ENCODE measurements around the gene TMEM131L.
"Not testable (repeated sequence)": the region's sequence is repeated elsewhere in the genome, so short reads cannot be mapped to it uniquely, and the experiment has no call there.

Gene TMEM131L

DNA sequence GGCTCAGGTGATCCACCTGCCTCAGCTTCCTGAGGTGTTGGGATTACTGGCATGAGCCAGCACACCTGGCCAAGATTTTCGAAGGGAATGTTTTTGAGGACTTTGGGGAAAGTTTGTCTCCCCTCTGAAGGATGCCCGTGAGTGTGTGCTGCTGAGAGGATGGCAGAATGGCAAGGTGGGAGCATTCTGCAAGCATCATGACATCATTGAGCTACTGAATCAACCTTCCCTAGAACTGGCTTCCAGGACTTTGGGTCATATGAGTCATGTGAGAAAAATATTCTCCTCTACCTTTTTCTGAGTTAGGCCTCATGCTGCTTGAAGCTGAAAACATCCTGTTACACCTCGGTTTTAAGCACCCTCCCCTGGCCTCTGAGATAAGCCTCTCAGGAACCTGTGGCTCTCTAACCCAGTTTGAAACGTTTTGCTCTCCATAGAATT lies 31.0 kb downstream of the TMEM131L start:
- peak; percentile 77 for FAIRE-seq
- no peak for DNase-seq (ENCODE audit: insufficient read length, low spot score)
- no peak for TF ChIP-seq PAX5 (IDR thresholded peaks at IDR 0.05; ENCODE audit: insufficient read depth, low read length, severe bottlenecking)
- TF ChIP-seq POU2F2 (IDR thresholded peaks at IDR 0.05; ENCODE audit: low read depth, low read length) = no peak
- no peak for TF ChIP-seq SPI1 (IDR thresholded peaks at IDR 0.05; ENCODE audit: low read depth, low read length)
- no peak for TF ChIP-seq TAF1 (IDR thresholded peaks at IDR 0.05; ENCODE audit: low read depth, low read length)
- no peak for TF ChIP-seq POLR2AphosphoS5 (IDR thresholded peaks at IDR 0.05; ENCODE audit: low read depth, low read length)
- no peak for TF ChIP-seq POLR2A (IDR thresholded peaks at IDR 0.05; ENCODE audit: low read depth, low read length)

DNA sequence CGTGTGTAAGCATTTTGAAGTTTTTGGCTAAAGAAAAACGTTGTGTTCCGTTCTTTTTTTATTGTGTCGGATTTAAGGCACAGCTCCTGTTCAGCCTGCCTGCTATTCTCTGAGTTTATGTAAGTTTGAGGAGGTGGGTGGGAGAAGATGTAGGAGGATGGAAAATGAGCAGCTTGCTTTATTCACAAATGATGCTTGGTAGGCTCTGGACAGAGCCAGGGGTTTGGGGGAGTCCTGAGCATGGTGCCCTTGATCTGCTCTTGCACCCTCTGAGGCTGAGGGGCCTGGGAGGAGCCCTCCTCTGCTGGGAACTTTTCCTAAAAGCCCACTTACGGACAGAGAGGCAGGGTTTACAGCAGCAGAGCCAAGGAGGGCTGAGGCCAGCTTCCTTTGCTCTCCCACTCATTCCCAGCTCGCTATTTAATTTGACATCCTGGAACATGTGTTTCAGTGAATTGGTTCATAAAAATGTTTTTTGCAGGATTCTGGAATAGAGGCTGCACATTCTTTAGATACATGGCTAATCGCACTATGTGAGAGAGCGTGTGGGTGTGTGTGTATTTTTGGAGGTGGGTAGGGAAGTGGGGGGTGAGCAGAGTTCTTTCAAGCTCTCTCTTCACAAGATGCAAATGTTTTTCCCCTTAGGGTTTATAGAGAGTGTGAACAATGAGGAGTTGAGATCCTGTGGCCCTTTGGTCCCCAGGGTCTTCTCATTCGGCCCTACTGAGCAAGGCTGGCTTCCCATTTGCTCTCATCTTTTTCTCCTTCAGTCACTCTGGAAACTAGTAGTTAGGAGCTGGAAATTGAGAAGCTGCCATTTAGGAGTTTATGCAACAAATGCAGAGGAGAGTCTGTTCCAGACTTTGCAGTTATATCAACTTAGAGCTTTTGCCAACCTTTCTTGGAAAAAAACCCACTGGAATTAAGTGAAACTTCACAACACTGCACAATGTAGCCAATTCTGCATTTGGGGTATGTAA lies 32.1 kb downstream of the TMEM131L start:
- FAIRE-seq = peak; percentile 88
- no peak for DNase-seq (ENCODE audit: insufficient read length, low spot score)
- TF ChIP-seq TAF1 (IDR thresholded peaks at IDR 0.05; ENCODE audit: low read depth, low read length) (no peak), POLR2A (IDR thresholded peaks at IDR 0.05; ENCODE audit: low read depth, low read length) (no peak), SPI1 (IDR thresholded peaks at IDR 0.05; ENCODE audit: low read depth, low read length) (peak; percentile 67), POU2F2 (IDR thresholded peaks at IDR 0.05; ENCODE audit: low read depth, low read length) (peak; percentile 75; the same call in 1 of the 2 replicates)

DNA sequence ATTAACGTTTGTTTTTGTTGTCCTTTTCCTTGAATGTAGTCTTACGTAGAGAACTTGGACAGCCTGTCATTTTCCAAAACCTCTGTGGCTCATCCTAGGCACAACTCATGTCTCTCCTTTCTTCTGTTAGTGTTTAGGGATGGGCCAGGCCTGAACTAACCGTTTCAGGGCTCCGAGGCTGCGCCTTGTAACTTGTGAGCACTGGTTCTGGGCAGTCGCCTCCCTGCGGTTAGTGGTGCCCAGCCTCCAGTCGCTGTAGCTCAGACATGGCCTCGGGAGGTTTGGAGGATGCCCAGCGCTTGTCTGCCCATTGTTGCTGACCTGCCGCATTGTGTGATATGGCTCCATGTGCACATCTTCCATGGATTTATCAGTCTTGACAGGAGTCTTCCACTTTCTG lies 32.8 kb downstream of the TMEM131L start:
- no peak for FAIRE-seq
- DNase-seq (ENCODE audit: insufficient read length, low spot score) = no peak
- TF ChIP-seq POLR2AphosphoS5 (IDR thresholded peaks at IDR 0.05; ENCODE audit: low read depth, low read length) = no peak
- TF ChIP-seq POU2F2 (IDR thresholded peaks at IDR 0.05; ENCODE audit: low read depth, low read length) = no peak
- TF ChIP-seq PAX5 (IDR thresholded peaks at IDR 0.05; ENCODE audit: insufficient read depth, low read length, severe bottlenecking) = no peak
- no peak for TF ChIP-seq POLR2A (IDR thresholded peaks at IDR 0.05; ENCODE audit: low read depth, low read length)
- no peak for TF ChIP-seq SPI1 (IDR thresholded peaks at IDR 0.05; ENCODE audit: low read depth, low read length)
- no peak for TF ChIP-seq TAF1 (IDR thresholded peaks at IDR 0.05; ENCODE audit: low read depth, low read length)

DNA sequence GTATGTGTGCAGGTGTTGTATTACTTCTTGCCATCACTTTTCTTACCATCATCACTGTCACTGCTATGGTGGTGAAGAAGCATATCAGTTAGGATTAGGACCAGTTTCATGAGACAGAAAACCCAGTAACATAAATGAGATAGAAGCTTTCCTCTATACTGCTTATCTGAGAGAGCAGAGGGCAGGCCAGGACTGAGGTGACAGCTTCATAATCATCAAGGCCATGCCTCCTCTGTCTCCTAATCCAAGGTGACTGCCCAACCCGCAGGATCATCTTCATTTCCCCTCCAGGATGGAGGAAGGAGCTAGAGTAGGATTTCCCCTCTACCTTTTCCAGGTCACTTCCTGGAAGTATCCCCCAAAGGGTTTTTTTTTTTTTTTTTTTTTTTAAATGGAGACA lies 35.4 kb downstream of the TMEM131L start:
- TF ChIP-seq TAF1 (IDR thresholded peaks at IDR 0.05; ENCODE audit: low read depth, low read length) = no peak
- no peak for TF ChIP-seq SPI1 (IDR thresholded peaks at IDR 0.05; ENCODE audit: low read depth, low read length)
- TF ChIP-seq POU2F2 (IDR thresholded peaks at IDR 0.05; ENCODE audit: low read depth, low read length) = no peak
- no peak for TF ChIP-seq POLR2A (IDR thresholded peaks at IDR 0.05; ENCODE audit: low read depth, low read length)
- no peak for TF ChIP-seq POLR2AphosphoS5 (IDR thresholded peaks at IDR 0.05; ENCODE audit: low read depth, low read length)
- TF ChIP-seq PAX5 (IDR thresholded peaks at IDR 0.05; ENCODE audit: insufficient read depth, low read length, severe bottlenecking) = no peak
- FAIRE-seq = no peak

DNA sequence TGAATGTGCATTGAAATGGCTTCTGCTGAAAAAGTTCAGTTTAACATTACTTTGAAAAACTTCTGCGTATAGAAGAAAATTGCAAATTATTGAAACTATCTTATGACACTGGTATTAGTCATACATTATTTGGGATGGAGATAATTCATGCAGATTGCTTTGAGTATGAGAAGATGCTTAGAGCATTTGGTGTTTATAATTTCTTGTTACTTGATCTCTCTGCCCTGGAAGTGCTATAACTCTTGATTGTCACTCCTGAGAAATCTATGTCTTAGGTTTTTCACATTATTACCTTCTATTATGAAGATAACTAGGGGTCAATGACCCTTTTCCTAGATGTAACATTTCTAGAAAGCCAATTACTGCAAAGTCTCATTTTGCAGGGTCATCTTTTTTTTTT lies 36.4 kb downstream of the TMEM131L start:
- no peak for FAIRE-seq
- no peak for TF ChIP-seq POLR2AphosphoS5 (IDR thresholded peaks at IDR 0.05; ENCODE audit: low read depth, low read length)
- TF ChIP-seq SPI1 (IDR thresholded peaks at IDR 0.05; ENCODE audit: low read depth, low read length) = no peak
- no peak for TF ChIP-seq POLR2A (IDR thresholded peaks at IDR 0.05; ENCODE audit: low read depth, low read length)
- no peak for TF ChIP-seq POU2F2 (IDR thresholded peaks at IDR 0.05; ENCODE audit: low read depth, low read length)
- no peak for TF ChIP-seq PAX5 (IDR thresholded peaks at IDR 0.05; ENCODE audit: insufficient read depth, low read length, severe bottlenecking)
- TF ChIP-seq TAF1 (IDR thresholded peaks at IDR 0.05; ENCODE audit: low read depth, low read length) = no peak
- DNase-seq (ENCODE audit: insufficient read length, low spot score) = no peak

More for the DNA sequence above, 35.4 kb downstream of the TMEM131L start:
- no peak for DNase-seq (ENCODE audit: insufficient read length, low spot score)

DNA sequence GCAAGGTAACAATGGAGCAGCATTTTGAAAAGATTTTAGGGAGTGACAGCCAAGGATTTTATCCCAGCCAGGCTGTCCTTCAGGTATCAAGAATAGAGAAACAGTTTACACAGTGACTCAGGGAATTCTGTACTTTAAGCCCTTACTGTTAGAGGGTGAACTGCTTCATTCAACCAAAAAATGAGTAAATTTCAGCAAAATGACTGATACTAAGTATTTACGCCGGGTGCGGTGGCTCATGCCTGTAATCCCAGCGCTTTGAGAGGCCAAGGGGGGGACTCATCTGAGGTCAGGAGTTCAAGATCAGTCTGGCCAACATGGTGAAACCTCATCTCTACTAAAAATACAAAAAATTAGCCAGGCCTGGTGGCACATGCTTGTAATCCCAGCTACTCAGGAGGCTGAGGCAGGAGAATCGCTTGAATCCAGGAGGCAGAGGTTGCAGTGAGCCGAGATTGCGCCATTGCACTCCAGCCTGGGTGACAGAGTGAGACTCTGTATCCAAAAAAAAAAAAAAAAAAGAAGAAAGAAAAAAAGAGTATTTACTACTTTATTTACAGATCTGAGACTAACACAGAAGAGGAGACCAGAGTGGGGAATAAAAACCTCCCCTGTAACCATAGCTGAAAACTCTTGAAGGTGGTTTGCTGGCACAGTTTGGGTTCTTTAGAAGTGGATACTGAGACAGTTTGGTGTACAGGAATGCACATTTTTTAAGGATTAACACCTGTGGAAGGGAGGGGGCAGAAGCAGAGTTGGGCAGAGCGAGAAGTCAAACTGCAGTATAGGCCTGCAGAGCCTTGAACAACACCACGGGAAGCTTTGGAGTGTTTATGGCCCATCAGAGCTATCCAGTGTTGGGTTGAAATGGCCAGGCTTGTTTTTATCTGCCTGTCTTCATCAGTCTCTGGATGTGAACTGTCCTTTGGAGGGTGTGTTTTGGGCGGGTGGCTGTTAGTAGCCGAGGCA lies 40.5 kb downstream of the TMEM131L start:
- no peak for DNase-seq (ENCODE audit: insufficient read length, low spot score)
- TF ChIP-seq SPI1 (IDR thresholded peaks at IDR 0.05; ENCODE audit: low read depth, low read length) = no peak
- TF ChIP-seq POU2F2 (IDR thresholded peaks at IDR 0.05; ENCODE audit: low read depth, low read length) = no peak
- TF ChIP-seq PAX5 (IDR thresholded peaks at IDR 0.05; ENCODE audit: insufficient read depth, low read length, severe bottlenecking) = no peak
- TF ChIP-seq POLR2AphosphoS5 (IDR thresholded peaks at IDR 0.05; ENCODE audit: low read depth, low read length) = no peak
- no peak for TF ChIP-seq TAF1 (IDR thresholded peaks at IDR 0.05; ENCODE audit: low read depth, low read length)
- TF ChIP-seq POLR2A (IDR thresholded peaks at IDR 0.05; ENCODE audit: low read depth, low read length) = no peak
- FAIRE-seq = no peak

DNA sequence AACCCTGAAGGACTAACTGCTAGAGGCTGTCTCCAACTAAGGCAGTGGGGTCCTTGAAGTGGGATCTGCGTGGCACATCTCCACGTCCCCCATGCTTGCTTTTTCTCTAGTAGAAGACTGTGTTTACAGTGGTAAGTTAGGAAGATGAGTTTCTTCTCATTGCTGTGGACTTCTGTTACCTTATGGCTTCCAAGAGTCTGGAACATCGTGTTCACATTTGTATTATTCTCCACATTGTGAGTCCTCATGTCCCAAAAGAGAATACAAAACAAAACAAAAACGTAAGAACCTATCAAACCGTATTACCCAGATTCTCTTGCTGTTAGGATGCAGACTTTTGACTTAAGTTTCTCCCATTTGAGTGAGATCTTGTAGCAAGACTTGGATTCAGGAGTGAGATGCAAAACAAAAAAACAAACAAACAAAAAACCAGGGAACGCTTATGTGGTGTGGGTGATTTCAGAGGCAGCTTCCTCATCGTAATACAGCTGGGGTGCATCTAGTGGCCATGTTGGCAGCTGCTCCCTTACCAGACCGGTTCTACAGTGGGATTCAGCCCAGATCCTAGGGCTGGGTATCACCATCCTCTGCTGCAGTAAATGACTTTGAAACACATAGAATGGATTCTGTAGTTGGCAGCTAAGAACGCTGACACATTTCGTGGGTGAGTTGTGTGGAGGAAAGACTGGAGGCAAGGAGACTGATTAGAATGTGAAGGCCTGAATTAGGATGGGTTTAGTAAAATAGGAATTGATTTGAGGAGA lies 41.3 kb downstream of the TMEM131L start:
- TF ChIP-seq POU2F2 (IDR thresholded peaks at IDR 0.05; ENCODE audit: low read depth, low read length) (no peak), SPI1 (IDR thresholded peaks at IDR 0.05; ENCODE audit: low read depth, low read length) (no peak), TAF1 (IDR thresholded peaks at IDR 0.05; ENCODE audit: low read depth, low read length) (no peak), POLR2AphosphoS5 (IDR thresholded peaks at IDR 0.05; ENCODE audit: low read depth, low read length) (no peak), POLR2A (IDR thresholded peaks at IDR 0.05; ENCODE audit: low read depth, low read length) (no peak), PAX5 (IDR thresholded peaks at IDR 0.05; ENCODE audit: insufficient read depth, low read length, severe bottlenecking) (no peak)
- no peak for FAIRE-seq
- DNase-seq (ENCODE audit: insufficient read length, low spot score) = no peak

DNA sequence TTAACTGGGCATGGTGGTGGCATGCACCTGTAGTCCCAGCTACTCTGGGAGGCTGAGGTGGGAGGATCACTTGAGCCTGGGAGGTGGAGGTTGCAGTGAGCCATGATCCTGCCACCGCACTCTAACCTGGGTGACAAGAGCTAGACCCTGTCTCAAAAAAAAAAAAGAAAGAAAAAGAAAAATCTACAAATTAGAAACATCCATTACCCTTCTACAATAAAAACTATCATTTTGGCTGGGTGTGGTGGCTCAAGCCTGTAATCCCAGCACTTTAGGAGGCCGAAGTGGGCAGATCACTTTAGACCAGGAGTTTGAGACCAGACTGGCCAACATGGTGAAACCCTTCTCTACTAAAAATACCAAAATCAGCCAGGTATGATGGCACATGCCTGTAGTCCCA lies 43.1 kb downstream of the TMEM131L start:
- FAIRE-seq; DNase-seq (ENCODE audit: insufficient read length, low spot score): not testable (repeated sequence)
